Right cardiac atrium (tissue), 5 donors: ENCODE measurements around the gene RIN3. TPM values are rescaled to one million over a fixed set of nuclear protein-coding genes. Genes with fewer than 3 reads are reported as not detected.

ENCODE experiments used
- ATAC-seq, 2 donors: fragments of 200-7000 bp; cut with Tn5 transposase; one replicate each; pipeline versions ENCODE4 v1.8.0 to v1.9.1; 2020; ENCODE audit warnings: moderate library complexity in 2 of 2, mild to moderate bottlenecking in 1 of 2
- DNase-seq, 3 donors: peaks; one replicate each; pipeline ENCODE4 v3.0.0-alpha.2; 2020
- H3K27ac ChIP-seq: one replicate; pipeline ENCODE4 v1.5.1; 2013; ENCODE audit warnings: mild to moderate bottlenecking, low read length, control low read depth, moderate library complexity
- H3K27me3 ChIP-seq: one replicate; pipeline ENCODE4 v1.6.1; 2013; ENCODE audit not compliant: control insufficient read depth, insufficient read depth
- H3K4me1 ChIP-seq: one replicate; pipeline ENCODE4 v1.6.1; 2013; ENCODE audit warnings: low read length; ENCODE audit not compliant: control insufficient read depth, insufficient read depth
- H3K4me3 ChIP-seq: one replicate; pipeline ENCODE4 v1.5.1; 2013; ENCODE audit warnings: low read length, control low read depth
- H3K9me3 ChIP-seq: one replicate; pipeline ENCODE4 v1.6.1; 2013; ENCODE audit warnings: low read length; ENCODE audit not compliant: control insufficient read depth
- WGBS: extraction: QIAGEN DNeasy Blood & Tissue Kit; methylation state at CpG from one replicate; pipeline ENCODE4 v1.1.7; 2013; 5-methylcytosine and 5-hydroxymethylcytosine counted together
- intact Hi-C, 4 donors: fragments of 100-400 bp; cut with DNase I; formaldehyde crosslinking; loops; one replicate each; pipeline versions ENCODE4 v1.11.0 to v1.14.0; 2022 to 2023
- polyA plus RNA-seq: library from polyadenylated mRNA; stranded (reverse); fragments of 200-250 nt; gene quantifications from one replicate; pipeline ENCODE4 v1.2.3, GENCODE V29; 2013
- total RNA-seq, 4 donors: library from RNA; stranded (reverse); fragmentation: NEBNext Ultra II Directional; extraction: Animal tissue kit (Norgen Biotek cat#: 25700); gene quantifications; one replicate each; pipeline ENCODE4 v1.2.1, GENCODE V29; 2021
- donor health status: healthy with polysubstance abuse.
- donor health status: DM: no; HTN: yes; CAD: no.
- donor health status: DM: no; HTN: no; CAD: no.
- donor health status: DM: no; HTN: yes; CAD: no; lungs with severe emphysema.
- donor health status: DM: yes; HTN: yes; CAD: no.

RIN3 gene
- total and polyA plus RNA-seq, 5 donors, result 7.5 to 15.2 (median 14.2) TPM

GRCh38 chr14:92496191-92496857 is 17.3 kb upstream of the RIN3 start:
- intact Hi-C loops, result no loop called here
- Histone ChIP-seq H3K9me3 (no peaks in the 10 kb centered on the region), H3K27ac (no peak overlapping the region), H3K4me1 (peaks cover 3% of the 10 kb centered on the region), H3K27me3 (no peaks in the 10 kb centered on the region), H3K4me3 (no peak overlapping the region)
- DNase-seq (no peak), ATAC-seq (no peak)
- 82% methylated on average over 6 of the region's 6 CpGs for WGBS

- WGBS, result 96% methylated on average over 8 of the region's 8 CpGs
- no peaks in the 10 kb centered on the region for H3K27me3 ChIP-seq
- peaks cover 1% of the 10 kb centered on the region for H3K4me1 ChIP-seq
- H3K27ac ChIP-seq, result no peak overlapping the region
- H3K9me3 ChIP-seq, result no peaks in the 10 kb centered on the region
- no peak overlapping the region for H3K4me3 ChIP-seq
- DNase-seq (peak in 1 of 3 donors; percentile 43), ATAC-seq (no peak)
- intact Hi-C loops, result no loop called here
Measured at GRCh38 chr14:92497391-92497790, 16.2 kb upstream of the RIN3 start.

- peaks cover 4% of the 10 kb centered on the region for H3K4me1 ChIP-seq
- no peak for DNase-seq
- no peak overlapping the region for H3K4me3 ChIP-seq
- no peak overlapping the region for H3K27ac ChIP-seq
- intact Hi-C loops, result no loop called here
- H3K27me3 ChIP-seq, result no peaks in the 10 kb centered on the region
- 93% methylated on average over 3 of the region's 3 CpGs for WGBS
- no peak for ATAC-seq
- H3K9me3 ChIP-seq, result no peaks in the 10 kb centered on the region
Measured at GRCh38 chr14:92499234-92499633, 14.3 kb upstream of the RIN3 start.

- Histone ChIP-seq H3K27me3 (no peaks in the 10 kb centered on the region), H3K27ac (no peak overlapping the region), H3K4me1 (peaks cover 4% of the 10 kb centered on the region), H3K9me3 (no peaks in the 10 kb centered on the region), H3K4me3 (no peak overlapping the region)
- 76% methylated on average over 6 of the region's 6 CpGs for WGBS
- intact Hi-C loops, result no loop called here
- ATAC-seq, result peak; percentile 65 to 67
- peak; percentile 74 to 86 (median 82) for DNase-seq
Measured at GRCh38 chr14:92500491-92500941, 13.1 kb upstream of the RIN3 start.

GRCh38 chr14:92501891-92502351 is 11.7 kb upstream of the RIN3 start:
- intact Hi-C loops, result no loop called here
- 81% methylated on average over 5 of the region's 5 CpGs for WGBS
- H3K27me3 ChIP-seq, result no peaks in the 10 kb centered on the region
- H3K4me3 ChIP-seq, result no peak overlapping the region
- ATAC-seq (no peak), DNase-seq (no peak)
- peaks cover 4% of the 10 kb centered on the region for H3K4me1 ChIP-seq
- no peak overlapping the region for H3K27ac ChIP-seq
- no peaks in the 10 kb centered on the region for H3K9me3 ChIP-seq

GRCh38 chr14:92502541-92503286 is 10.9 kb upstream of the RIN3 start:
- 89% methylated on average over 9 of the region's 9 CpGs for WGBS
- no peak for DNase-seq
- Histone ChIP-seq H3K4me3 (no peak overlapping the region), H3K9me3 (no peaks in the 10 kb centered on the region), H3K4me1 (peaks cover 4% of the 10 kb centered on the region), H3K27ac (no peak overlapping the region), H3K27me3 (no peaks in the 10 kb centered on the region)
- intact Hi-C loops, result no loop called here
- ATAC-seq, result no peak

GRCh38 chr14:92503756-92504491 is 9.7 kb upstream of the RIN3 start:
- DNase-seq (no peak), ATAC-seq (peak; percentile 13 to 25)
- intact Hi-C loops, result no loop called here
- WGBS, result 56% methylated on average over 4 of the region's 4 CpGs
- Histone ChIP-seq H3K27me3 (no peaks in the 10 kb centered on the region), H3K4me3 (no peak overlapping the region), H3K4me1 (peaks cover 4% of the 10 kb centered on the region), H3K9me3 (no peaks in the 10 kb centered on the region), H3K27ac (no peak overlapping the region)

GRCh38 chr14:92505826-92506225 is 7.8 kb upstream of the RIN3 start:
- intact Hi-C loops, result no loop called here
- Histone ChIP-seq H3K27ac (no peak overlapping the region), H3K4me3 (no peak overlapping the region), H3K27me3 (no peaks in the 10 kb centered on the region), H3K4me1 (peaks cover 4% of the 10 kb centered on the region), H3K9me3 (no peaks in the 10 kb centered on the region)
- DNase-seq, result no peak
- ATAC-seq, result no peak
- 93% methylated on average over 5 of the region's 5 CpGs for WGBS

- peaks cover 7% of the 10 kb centered on the region for H3K4me1 ChIP-seq
- intact Hi-C loops, result no loop called here
- 94% methylated on average over 3 of the region's 3 CpGs for WGBS
Measured at GRCh38 chr14:92506231-92506630, 7.3 kb upstream of the RIN3 start.

GRCh38 chr14:92507174-92507768 is 6.3 kb upstream of the RIN3 start:
- DNase-seq (peak in 2 of 3 donors; percentile 66 to 72), ATAC-seq (peak in 1 of 2 donors; percentile 53)
- H3K27ac ChIP-seq, result no peak overlapping the region
- H3K27me3 ChIP-seq, result no peaks in the 10 kb centered on the region
- WGBS, result 87% methylated on average over 4 of the region's 4 CpGs
- peaks cover 7% of the 10 kb centered on the region for H3K4me1 ChIP-seq
- intact Hi-C loops, result no loop called here
- H3K9me3 ChIP-seq, result no peaks in the 10 kb centered on the region
- no peak overlapping the region for H3K4me3 ChIP-seq

More at GRCh38 chr14:92506231-92506630, 7.3 kb upstream of the RIN3 start:
- no peaks in the 10 kb centered on the region for H3K27me3 ChIP-seq
- H3K4me3 ChIP-seq, result no peak overlapping the region
- ATAC-seq, result no peak
- DNase-seq, result no peak
- H3K27ac ChIP-seq, result no peak overlapping the region
- no peaks in the 10 kb centered on the region for H3K9me3 ChIP-seq
